Measurements from ENCODE around the gene RAPSN. TPM values are rescaled to one million over a fixed set of nuclear protein-coding genes. Genes with fewer than 3 reads are reported as not detected.

The RAPSN gene
- total RNA-seq, 2 donors from 2014 or later: 0.33 to 0.69 TPM

- DNase-seq (ENCODE audit: low spot score): no peak
- intact Hi-C loops (cut with DNase I): no loop called here
Observed at GRCh38 chr11:47438721-47439120, 10.2 kb downstream of the RAPSN start.

- intact Hi-C loops (cut with DNase I): no loop called here
- no peak for DNase-seq (ENCODE audit: low spot score)
Observed at GRCh38 chr11:47437746-47438418, 11.1 kb downstream of the RAPSN start.

DNA sequence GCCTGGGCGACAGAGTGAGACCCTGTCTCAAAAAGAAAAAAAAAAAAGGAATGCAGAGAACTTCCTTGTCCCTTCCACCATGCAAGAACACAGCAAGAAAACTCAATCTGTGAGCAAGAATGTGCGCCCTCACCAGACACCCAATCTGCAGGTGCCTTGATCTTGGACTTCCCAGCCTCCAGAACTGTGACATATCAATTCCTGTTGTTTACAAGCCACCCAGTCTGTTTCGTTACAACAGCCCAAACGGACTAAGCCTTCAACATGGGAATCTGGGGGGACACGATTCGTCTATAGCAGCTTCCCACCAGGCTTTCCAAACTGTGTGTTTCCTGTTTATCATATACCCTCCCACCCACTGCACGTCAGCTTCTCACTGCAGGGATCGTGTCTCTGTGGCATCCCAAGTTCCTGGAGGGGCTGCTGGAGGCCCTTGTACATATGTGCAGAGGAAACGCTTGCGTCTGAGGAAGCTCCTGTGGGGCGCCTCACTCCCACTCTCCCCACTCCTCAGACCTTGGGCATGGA, 11.7 kb downstream of the RAPSN start:
- intact Hi-C loops (cut with DNase I): no loop called here
- DNase-seq (ENCODE audit: low spot score): no peak

DNA sequence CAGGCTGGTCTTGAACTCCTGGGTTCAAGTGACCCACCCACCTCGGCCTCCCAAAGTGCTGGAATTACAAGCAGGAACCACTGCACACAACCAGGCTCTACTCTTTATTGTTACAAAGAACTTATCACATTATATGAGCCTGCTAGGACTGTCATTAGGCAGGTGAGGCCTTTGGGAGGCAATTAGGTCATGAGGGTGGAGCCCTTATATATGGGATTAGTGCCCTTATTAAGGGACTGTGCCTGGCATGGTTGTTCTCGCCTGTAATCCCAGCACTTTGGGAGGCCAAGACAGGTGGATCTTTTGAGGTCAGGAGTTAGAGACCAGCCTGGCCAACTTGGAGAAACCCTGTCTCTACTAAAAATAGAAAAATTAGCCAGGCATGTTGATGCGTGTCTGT, 12.2 kb downstream of the RAPSN start:
- DNase-seq (ENCODE audit: low spot score): no peak
- intact Hi-C loops (cut with DNase I): no loop called here

DNA sequence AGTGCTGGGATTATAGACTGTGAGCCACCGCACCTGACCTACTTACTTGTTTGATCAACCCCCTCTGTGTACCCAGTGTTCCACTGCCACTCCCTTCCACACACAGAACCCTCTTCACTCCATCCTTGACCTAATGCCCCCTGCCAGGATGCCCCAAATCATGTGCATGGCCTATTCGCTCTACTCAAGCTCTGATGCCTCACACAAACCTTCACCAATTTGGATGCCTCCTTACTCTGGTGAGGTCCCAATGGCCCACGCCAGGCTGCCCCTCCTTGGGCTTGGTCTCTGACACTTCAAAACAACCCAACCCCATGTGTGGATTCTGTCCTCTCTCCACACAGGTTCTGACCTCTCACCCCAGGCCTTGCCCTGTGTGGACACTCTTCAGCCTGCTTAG, 13.2 kb downstream of the RAPSN start:
- intact Hi-C loops (cut with DNase I): no loop called here
- DNase-seq (ENCODE audit: low spot score): no peak

GRCh38 chr11:47434011-47434786, 14.7 kb downstream of the RAPSN start:
- DNase-seq (ENCODE audit: low spot score): peak; percentile 89
- intact Hi-C loops (cut with DNase I): no loop called here

DNA sequence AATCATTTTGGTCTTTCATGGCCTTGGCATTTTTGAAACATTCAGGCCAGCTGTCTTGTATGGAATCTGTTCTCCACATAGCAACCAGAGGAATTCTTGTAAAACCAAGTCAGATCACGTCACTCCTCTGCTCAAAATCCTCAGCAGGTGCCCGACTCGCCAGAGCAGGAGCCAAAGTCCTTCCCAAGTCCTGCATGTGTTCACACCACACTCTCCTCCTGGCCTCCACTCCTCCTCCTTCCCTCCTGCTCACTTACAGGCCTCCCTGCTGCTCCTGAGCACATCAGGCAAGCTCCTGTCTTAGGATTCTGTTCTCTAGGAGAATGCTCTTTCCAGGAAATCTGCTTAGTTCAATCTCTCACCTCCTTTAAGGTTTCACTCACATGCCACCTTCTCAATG, 15.8 kb downstream of the RAPSN start:
- intact Hi-C loops (cut with DNase I): no loop called here
- no peak for DNase-seq (ENCODE audit: low spot score)

DNA sequence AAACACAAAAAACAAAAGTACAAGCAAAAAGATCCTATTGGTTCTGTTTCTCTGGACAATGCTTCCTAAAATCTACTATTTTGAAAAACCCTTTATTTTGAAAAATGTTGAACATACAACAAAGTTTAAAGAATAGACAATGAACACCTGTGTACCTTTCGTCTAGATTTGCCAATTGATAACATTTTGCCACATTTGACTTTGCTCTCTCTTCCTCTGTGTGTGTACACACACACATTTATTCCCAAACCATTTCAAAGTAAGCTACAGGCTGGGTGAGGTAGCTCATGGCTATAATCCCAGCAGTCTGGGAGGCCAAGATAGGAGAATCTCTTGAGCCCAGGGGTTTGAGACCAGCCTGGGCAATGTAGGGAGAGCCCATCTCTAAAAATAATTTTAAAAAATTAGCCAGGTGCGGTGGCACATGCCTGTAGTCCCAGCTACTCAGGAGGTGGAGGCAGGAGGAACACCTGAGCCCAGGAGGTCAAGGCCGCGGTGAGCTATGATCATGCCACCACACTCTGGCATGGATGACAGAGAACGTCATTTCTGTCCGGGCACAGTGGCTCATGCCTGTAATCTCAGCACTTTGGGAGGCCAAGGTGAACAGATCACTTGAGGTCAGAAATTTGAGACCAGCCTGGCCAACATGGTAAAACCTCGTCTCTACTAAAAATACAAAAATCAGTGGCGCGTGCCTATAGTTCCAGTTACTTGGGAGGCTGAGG, 17.4 kb downstream of the RAPSN start:
- no peak for DNase-seq (ENCODE audit: low spot score)
- intact Hi-C loops (cut with DNase I): no loop called here

DNA sequence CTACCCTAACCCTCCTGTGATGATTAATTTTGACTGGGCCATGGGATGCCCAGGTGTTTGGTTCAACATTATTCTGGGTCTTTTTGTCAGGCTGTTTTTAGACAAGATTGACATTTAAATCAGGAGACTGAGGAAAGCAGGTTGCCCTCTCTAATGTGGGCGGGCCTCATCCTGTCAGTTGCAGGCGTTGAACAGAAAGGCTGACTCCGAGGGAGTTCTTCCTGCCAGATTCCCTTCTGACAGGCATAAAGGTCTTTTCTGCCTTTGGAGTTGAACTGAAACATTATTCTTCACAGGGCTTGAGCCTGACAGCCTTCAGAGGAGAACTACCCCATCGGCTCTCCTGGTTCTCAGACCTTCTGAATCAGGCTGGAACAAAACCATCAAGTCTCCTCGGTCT, 18.4 kb downstream of the RAPSN start:
- intact Hi-C loops (cut with DNase I): no loop called here
- DNase-seq (ENCODE audit: low spot score): no peak

DNA sequence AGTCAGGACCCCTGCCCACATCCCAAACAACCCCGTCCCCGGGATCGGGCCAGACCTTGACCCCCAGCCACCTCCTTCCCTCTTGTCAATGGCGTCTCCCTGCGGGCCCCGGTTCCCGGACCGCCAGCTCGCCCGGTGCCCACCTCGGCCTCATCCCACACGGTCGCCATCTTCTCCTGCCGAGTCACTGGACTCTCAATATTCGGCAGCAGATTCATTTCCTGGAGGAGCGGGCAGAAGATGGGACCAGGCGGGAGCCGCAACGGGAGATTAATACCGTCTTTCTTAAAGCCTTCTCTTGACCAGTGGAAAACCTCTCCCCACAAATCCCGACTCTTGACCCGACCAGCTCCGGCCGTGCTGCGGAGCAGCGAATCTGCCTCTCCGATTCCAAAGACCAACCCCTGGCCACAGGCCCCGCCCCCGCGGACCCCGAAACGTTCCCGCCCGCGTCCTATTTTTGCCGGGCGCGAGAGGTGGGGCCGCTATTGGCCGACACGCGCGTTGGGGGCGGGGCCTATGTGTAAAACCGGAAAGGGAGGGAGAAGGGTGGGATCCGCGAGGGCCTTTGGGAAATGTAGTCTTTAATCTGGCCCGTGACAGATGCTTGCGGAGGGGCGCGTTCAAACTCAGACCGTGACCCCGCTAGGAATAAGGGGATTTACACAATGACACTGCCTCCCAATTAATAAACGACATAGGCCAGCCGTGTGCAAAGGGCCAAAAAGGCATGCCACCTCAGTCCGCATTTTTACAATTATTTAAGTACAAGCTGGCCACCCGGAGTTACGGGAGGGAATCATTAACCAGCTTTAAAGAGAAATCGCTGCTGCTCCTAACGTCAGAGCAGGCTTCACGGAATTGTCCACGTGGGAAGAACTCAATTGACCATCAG, 22.6 kb downstream of the RAPSN start, which contains the start of gene PSMC3:
Gene PSMC3 (minus strand): TSS at position 378 of the 895 bp plus-strand sequence. CDS start 160 bp downstream, at position 218.
- intact Hi-C loops (cut with DNase I): no loop called here
- DNase-seq (ENCODE audit: low spot score): peak; percentile 99

DNA sequence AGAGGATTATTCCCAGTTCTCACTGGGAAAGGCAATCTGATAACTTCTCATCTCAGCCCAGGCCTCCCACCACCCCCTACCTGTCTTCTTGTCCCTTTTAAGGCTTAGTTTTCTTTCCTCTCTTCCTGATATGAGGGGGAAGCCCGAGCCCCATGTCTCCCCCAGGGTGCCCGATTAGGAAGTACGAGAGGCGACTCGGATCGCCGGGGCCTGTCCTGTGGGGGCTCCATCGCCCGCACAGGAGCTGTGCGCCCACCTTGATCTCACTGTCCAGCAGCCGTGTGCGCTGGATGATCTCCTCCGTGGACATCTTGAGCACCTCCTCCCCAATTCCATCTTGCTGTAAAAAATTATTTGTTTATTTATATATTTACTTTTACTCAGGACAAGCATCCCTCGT, 23.3 kb downstream of the RAPSN start:
- intact Hi-C loops (cut with DNase I): no loop called here
- no peak for DNase-seq (ENCODE audit: low spot score)

DNA sequence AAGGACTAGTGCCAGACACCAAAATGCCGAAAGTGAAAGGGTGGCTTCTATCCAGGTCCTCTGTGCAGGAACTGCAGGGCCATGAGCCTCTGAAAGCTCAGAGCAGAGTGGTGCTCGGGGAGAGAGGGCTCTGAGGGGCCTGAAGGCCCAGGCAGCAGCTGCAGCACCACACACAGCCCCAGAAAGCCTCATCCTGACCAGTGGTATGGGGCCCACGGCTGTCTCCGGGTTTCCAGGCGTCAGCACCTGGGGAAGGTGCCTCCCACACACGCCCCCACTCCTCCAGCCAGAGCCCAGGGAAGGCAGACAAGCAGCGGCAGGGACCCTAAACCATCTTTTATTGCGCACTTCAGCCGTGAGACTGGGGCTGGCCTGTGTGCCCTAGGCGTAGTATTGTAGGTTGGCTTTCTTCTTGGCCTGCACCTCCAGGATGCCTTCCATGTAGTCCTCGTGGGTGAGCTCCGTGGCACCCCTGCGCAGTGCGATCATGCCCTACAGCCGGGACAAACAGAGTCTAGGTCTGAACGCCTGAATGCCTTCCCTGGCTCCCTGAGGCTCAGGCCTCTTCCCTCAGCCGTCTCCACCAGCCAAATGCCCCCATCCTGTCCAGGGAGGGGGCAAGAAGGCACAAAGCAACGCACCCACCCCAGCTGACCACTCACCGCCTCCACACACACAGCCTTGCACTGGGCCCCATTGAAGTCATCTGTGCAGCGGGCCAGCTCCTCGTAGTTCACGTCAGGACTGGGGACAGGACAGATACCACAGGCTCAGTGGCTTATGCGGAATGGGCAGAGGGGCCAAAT, 30.3 kb downstream of the RAPSN start:
- no peak for DNase-seq (ENCODE audit: low spot score)
- intact Hi-C loops (cut with DNase I): no loop called here

- DNase-seq (ENCODE audit: low spot score): no peak
- intact Hi-C loops (cut with DNase I): no loop called here
Observed at GRCh38 chr11:47417712-47418111, 31.2 kb downstream of the RAPSN start.

- peak; percentile 94 for DNase-seq (ENCODE audit: low spot score)
- intact Hi-C loops (cut with DNase I): no loop called here
Observed at GRCh38 chr11:47415949-47416472, 32.9 kb downstream of the RAPSN start.

DNA sequence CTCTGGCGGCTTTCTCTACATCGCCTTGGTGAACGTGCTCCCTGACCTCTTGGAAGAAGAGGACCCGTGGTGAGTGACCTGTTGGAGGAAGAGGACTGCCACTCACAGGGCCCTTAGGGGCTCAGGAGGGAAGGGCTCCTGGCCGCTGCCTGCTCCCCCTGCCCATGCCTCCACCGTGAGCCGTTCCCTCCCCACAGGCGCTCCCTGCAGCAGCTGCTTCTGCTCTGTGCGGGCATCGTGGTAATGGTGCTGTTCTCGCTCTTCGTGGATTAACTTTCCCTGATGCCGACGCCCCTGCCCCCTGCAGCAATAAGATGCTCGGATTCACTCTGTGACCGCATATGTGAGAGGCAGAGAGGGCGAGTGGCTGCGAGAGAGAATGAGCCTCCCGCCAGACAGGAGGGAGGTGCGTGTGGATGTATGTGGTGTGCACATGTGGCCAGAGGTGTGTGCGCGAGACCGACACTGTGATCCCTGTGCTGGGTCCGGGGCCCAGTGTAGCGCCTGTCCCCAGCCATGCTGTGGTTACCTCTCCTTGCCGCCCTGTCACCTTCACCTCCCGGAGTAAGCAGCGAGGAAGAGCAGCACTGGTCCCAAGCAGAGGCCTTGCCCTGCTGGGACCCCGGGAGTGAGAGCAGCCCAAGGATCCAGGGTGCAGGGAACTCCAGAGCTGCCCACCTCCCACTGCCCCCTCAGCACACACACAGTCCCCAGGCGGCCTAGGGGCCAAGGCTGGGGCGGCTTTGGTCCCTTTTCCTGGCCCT, 33.7 kb downstream of the RAPSN start:
- intact Hi-C loops (cut with DNase I): no loop called here
- DNase-seq (ENCODE audit: low spot score): no peak

DNA sequence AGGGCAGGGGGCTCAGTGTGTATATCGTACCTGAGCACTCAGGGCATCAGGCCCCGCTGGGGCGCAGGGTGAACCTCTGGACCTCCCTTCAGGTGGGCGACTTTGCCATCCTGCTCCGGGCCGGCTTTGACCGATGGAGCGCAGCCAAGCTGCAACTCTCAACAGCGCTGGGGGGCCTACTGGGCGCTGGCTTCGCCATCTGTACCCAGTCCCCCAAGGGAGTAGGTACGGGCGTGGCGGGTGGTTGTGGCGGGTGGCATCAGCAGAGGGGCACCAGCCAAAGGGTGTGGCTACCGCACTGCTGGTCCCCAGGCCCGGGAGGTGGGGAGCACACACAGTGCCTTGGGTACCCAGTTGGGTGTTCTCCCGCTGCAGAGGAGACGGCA, 34.3 kb downstream of the RAPSN start:
- intact Hi-C loops (cut with DNase I): loop anchor here in 1 of 2 donors (5.0 kb wide), 1 partner anchor 42 kb away; no protein-coding TSS in a partner anchor

More for the DNA sequence above, 34.3 kb downstream of the RAPSN start:
- DNase-seq (ENCODE audit: low spot score): peak; percentile 84

Data from posterior vena cava (tissue), 2 donors.